Measurements from ENCODE around the gene GOLGA8M.
"Not testable (repeated sequence)": the region's sequence is repeated elsewhere in the genome, so short reads cannot be mapped to it uniquely, and the experiment has no call there.

GRCh38 chr15:28728061-28728460 is 15.8 kb upstream of the GOLGA8M start:
- not testable (repeated sequence) for TF ChIP-seq CTCF (IDR thresholded peaks at IDR 0.05); POLR2A (IDR thresholded peaks at IDR 0.05); POLR2AphosphoS5 (IDR thresholded peaks at IDR 0.05; ENCODE audit: insufficient read depth in 1 of 2, low read depth in 1 of 2)
